Upper lobe of left lung (tissue), 4 donors: ENCODE data around the gene HNRNPK.
A peak's percentile ranks its signal among the peaks of the same experiment; 100 is the strongest.

Experiments
- CTCF ChIP-seq, 6 experiments: fragments of 450-650 bp in 4 of 6; fragments of 200-600 bp in 2 of 6; sonication (generic) in 2 of 6; IDR thresholded peaks; one replicate each; pipeline ENCODE4 v1.5.1; 2016 to 2019; ENCODE audit warnings: antibody characterized with exemption in 6 of 6
- POLR2A ChIP-seq, 4 donors: fragments of 450-650 bp; IDR thresholded peaks; one replicate each; pipeline ENCODE4 v1.5.1; 2016 to 2017; ENCODE audit warnings: antibody characterized with exemption in 4 of 4, mild to moderate bottlenecking in 2 of 4
- POLR2AphosphoS5 ChIP-seq, 2 donors: sonication (generic); formaldehyde crosslinking; IDR thresholded peaks; one replicate each; pipeline ENCODE4 v1.5.1; 2017; ENCODE audit warnings: antibody characterized with exemption in 2 of 2

- TF ChIP-seq CTCF (IDR thresholded peaks at IDR 0.05) (no peak), POLR2A (IDR thresholded peaks at IDR 0.05) (peak in 2 of 4 donors; percentile 61 to 66), POLR2AphosphoS5 (IDR thresholded peaks at IDR 0.05) (peak; percentile 41 to 42)
These were observed 23.4 kb downstream of the HNRNPK start for GRCh38 chr9:83956436-83957247.
